Measurements from ENCODE around the gene TBC1D25.
"Not testable (repeated sequence)": the region's sequence is repeated elsewhere in the genome, so short reads cannot be mapped to it uniquely, and the experiment has no call there.

The TBC1D25 gene

GRCh38 chrX:48516987-48517386 lies 22.5 kb upstream of the TBC1D25 start:
- DNase-seq (ENCODE audit: low read depth), result no peak

- DNase-seq (ENCODE audit: low read depth), result not testable (repeated sequence)
Measured at GRCh38 chrX:48519481-48519880, 20.0 kb upstream of the TBC1D25 start.

GRCh38 chrX:48520455-48520854 lies 19.1 kb upstream of the TBC1D25 start:
- DNase-seq (ENCODE audit: low read depth), result no peak

- DNase-seq (ENCODE audit: low read depth), result no peak
Measured at GRCh38 chrX:48520976-48521352, 18.6 kb upstream of the TBC1D25 start.

GRCh38 chrX:48521353-48522243 lies 17.9 kb upstream of the TBC1D25 start, which contains the start of gene EBP:
Gene EBP (plus strand): TSS chrX:48521808. CDS start chrX:48523772, 1,964 bp downstream.
- peak; percentile 77 for DNase-seq (ENCODE audit: low read depth)

- DNase-seq (ENCODE audit: low read depth), result no peak
Measured at GRCh38 chrX:48522291-48522690, 17.2 kb upstream of the TBC1D25 start.

- no peak for DNase-seq (ENCODE audit: low read depth)
Measured at GRCh38 chrX:48523682-48524081, 15.8 kb upstream of the TBC1D25 start.

GRCh38 chrX:48525853-48526252 lies 13.7 kb upstream of the TBC1D25 start:
- DNase-seq (ENCODE audit: low read depth), result not testable (repeated sequence)

- no peak for DNase-seq (ENCODE audit: low read depth)
Measured at GRCh38 chrX:48530736-48531135, 8.8 kb upstream of the TBC1D25 start.

GRCh38 chrX:48531358-48531959 lies 8.1 kb upstream of the TBC1D25 start:
- DNase-seq (ENCODE audit: low read depth), result no peak

GRCh38 chrX:48532161-48532560 lies 7.4 kb upstream of the TBC1D25 start:
- no peak for DNase-seq (ENCODE audit: low read depth)

- no peak for DNase-seq (ENCODE audit: low read depth)
Measured at GRCh38 chrX:48533165-48533564, 6.3 kb upstream of the TBC1D25 start.

GRCh38 chrX:48538641-48539344 lies 721 bp upstream of the TBC1D25 start:
- no peak for DNase-seq (ENCODE audit: low read depth)

- no peak for DNase-seq (ENCODE audit: low read depth)
Measured at GRCh38 chrX:48540028-48540375, 488 bp downstream of the TBC1D25 start.

- no peak for DNase-seq (ENCODE audit: low read depth)
Measured at GRCh38 chrX:48540480-48540879, 966 bp downstream of the TBC1D25 start.

- DNase-seq (ENCODE audit: low read depth), result no peak
Measured at GRCh38 chrX:48541140-48541814, 1.8 kb downstream of the TBC1D25 start.

GRCh38 chrX:48548871-48549270 lies 9.4 kb downstream of the TBC1D25 start:
- DNase-seq (ENCODE audit: low read depth), result no peak

GRCh38 chrX:48555731-48556325 lies 16.3 kb downstream of the TBC1D25 start:
- not testable (repeated sequence) for DNase-seq (ENCODE audit: low read depth)

GRCh38 chrX:48558271-48558670 lies 18.8 kb downstream of the TBC1D25 start:
- DNase-seq (ENCODE audit: low read depth), result no peak

GRCh38 chrX:48559636-48560035 lies 20.1 kb downstream of the TBC1D25 start:
- no peak for DNase-seq (ENCODE audit: low read depth)

GRCh38 chrX:48560056-48560455 lies 20.5 kb downstream of the TBC1D25 start:
- DNase-seq (ENCODE audit: low read depth), result no peak

GRCh38 chrX:48560681-48561080 lies 21.2 kb downstream of the TBC1D25 start:
- no peak for DNase-seq (ENCODE audit: low read depth)
